ENCODE measurements around the gene S100A12.
A peak's percentile ranks its signal among the peaks of the same experiment; 100 is the strongest.

S100A12 gene

GRCh38 chr1:153356392-153357075 lies 18.9 kb downstream of the S100A12 start:
- no peak for TF ChIP-seq CTCF (conservative IDR thresholded peaks at IDR 0.05; ENCODE audit: control insufficient read depth, insufficient read depth, low read depth, low read length)
- DNase-seq (ENCODE audit: low read depth) = no peak
- no peak overlapping the region for H3K4me3 ChIP-seq (ENCODE audit: control insufficient read depth, low read depth, low read length)

DNA sequence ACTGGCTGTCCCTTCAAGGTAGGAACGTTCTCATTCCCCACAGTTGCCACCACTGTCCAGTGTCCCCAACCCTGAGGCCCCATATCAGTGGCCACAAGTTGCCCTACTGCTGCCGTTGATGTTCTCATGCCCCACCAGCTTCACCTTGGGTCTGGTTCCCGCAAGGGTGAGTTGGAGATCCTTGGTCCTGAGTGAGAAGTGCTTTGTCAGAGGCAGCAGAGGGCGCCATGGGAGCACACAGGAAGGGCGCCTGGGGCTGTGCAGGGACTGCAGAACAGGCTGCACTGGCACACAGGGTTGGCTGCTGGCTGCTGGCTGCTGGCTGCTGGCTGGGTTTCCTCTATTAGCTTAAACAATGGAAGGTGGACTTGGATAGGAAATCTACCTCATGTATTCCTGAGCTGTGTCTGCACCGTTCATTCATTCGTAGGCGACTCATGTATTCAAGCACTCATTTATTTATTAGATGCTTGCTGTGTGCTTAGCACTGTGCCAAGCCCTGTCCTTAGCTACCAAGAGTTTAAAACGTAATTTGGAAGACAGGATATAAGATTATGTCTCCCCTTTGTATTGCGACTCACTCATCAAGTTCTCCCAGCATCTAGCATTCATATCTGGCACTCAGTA lies 19.9 kb downstream of the S100A12 start:
- peak; percentile 59 for DNase-seq (ENCODE audit: low read depth)
- TF ChIP-seq CTCF (conservative IDR thresholded peaks at IDR 0.05; ENCODE audit: control insufficient read depth, insufficient read depth, low read depth, low read length) = peak; percentile 55
- no peak overlapping the region for H3K4me3 ChIP-seq (ENCODE audit: control insufficient read depth, low read depth, low read length)

GRCh38 chr1:153354515-153355193 lies 20.8 kb downstream of the S100A12 start:
- no peak overlapping the region for H3K4me3 ChIP-seq (ENCODE audit: control insufficient read depth, low read depth, low read length)
- DNase-seq (ENCODE audit: low read depth) = no peak
- no peak for TF ChIP-seq CTCF (conservative IDR thresholded peaks at IDR 0.05; ENCODE audit: control insufficient read depth, insufficient read depth, low read depth, low read length)

- H3K4me3 ChIP-seq (ENCODE audit: control insufficient read depth, low read depth, low read length) = no peak overlapping the region
- peak; percentile 3 for DNase-seq (ENCODE audit: low read depth)
Observed at GRCh38 chr1:153353226-153353947, 22.0 kb downstream of the S100A12 start.

DNA sequence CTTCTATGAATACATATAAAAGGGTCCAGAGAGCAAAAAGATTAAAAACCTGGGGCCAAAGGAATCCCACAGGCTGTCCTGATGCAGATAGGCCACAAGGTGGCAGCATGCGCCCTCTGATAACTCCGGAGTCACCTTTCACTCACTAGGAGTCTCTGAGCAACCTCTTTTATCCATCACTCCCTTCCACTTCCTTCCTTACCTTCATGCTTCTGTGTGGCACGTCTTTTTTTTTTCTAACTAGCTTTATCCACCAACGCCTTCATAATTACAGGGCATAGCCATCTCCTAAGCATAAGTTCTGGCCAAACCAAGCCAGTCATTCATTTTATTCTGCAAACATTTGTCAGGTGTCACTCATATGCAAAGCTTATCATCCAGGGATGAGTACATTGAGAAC lies 22.9 kb downstream of the S100A12 start:
- TF ChIP-seq CTCF (conservative IDR thresholded peaks at IDR 0.05; ENCODE audit: control insufficient read depth, insufficient read depth, low read depth, low read length) = peak; percentile 94
- DNase-seq (ENCODE audit: low read depth) = peak; percentile 71
- H3K4me3 ChIP-seq (ENCODE audit: control insufficient read depth, low read depth, low read length) = no peak overlapping the region

More at GRCh38 chr1:153353226-153353947, 22.0 kb downstream of the S100A12 start:
- TF ChIP-seq CTCF (conservative IDR thresholded peaks at IDR 0.05; ENCODE audit: control insufficient read depth, insufficient read depth, low read depth, low read length) = peak; percentile 33

GRCh38 chr1:153350321-153350957 lies 25.0 kb downstream of the S100A12 start:
- TF ChIP-seq CTCF (conservative IDR thresholded peaks at IDR 0.05; ENCODE audit: control insufficient read depth, insufficient read depth, low read depth, low read length) = no peak
- no peak for DNase-seq (ENCODE audit: low read depth)
- no peak overlapping the region for H3K4me3 ChIP-seq (ENCODE audit: control insufficient read depth, low read depth, low read length)
